ENCODE results near the gene DAAM1.

Gene DAAM1

GRCh38 chr14:59391388-59391787 is 202.9 kb downstream of the DAAM1 start:
- TF ChIP-seq CTCF (IDR thresholded peaks at IDR 0.05; ENCODE audit: low read depth, low read length, missing control alignments), result no peak
- H3K4me3 ChIP-seq (ENCODE audit: low read depth, low read length), result no peak overlapping the region
- no peak for DNase-seq (ENCODE audit: low read depth)

- no peak overlapping the region for H3K4me3 ChIP-seq (ENCODE audit: low read depth, low read length)
- DNase-seq (ENCODE audit: low read depth), result no peak
- TF ChIP-seq CTCF (IDR thresholded peaks at IDR 0.05; ENCODE audit: low read depth, low read length, missing control alignments), result no peak
Measured at GRCh38 chr14:59394268-59394667, 205.8 kb downstream of the DAAM1 start.

- no peak for DNase-seq (ENCODE audit: low read depth)
- no peak overlapping the region for H3K4me3 ChIP-seq (ENCODE audit: low read depth, low read length)
- no peak for TF ChIP-seq CTCF (IDR thresholded peaks at IDR 0.05; ENCODE audit: low read depth, low read length, missing control alignments)
Measured at GRCh38 chr14:59395672-59396071, 207.2 kb downstream of the DAAM1 start.

- DNase-seq (ENCODE audit: low read depth), result no peak
- H3K4me3 ChIP-seq (ENCODE audit: low read depth, low read length), result no peak overlapping the region
- TF ChIP-seq CTCF (IDR thresholded peaks at IDR 0.05; ENCODE audit: low read depth, low read length, missing control alignments), result no peak
Measured at GRCh38 chr14:59398841-59399240, 210.4 kb downstream of the DAAM1 start.

- no peak overlapping the region for H3K4me3 ChIP-seq (ENCODE audit: low read depth, low read length)
- no peak for TF ChIP-seq CTCF (IDR thresholded peaks at IDR 0.05; ENCODE audit: low read depth, low read length, missing control alignments)
- no peak for DNase-seq (ENCODE audit: low read depth)
Measured at GRCh38 chr14:59406454-59407245, 218.2 kb downstream of the DAAM1 start.

- DNase-seq (ENCODE audit: low read depth), result no peak
- TF ChIP-seq CTCF (IDR thresholded peaks at IDR 0.05; ENCODE audit: low read depth, low read length, missing control alignments), result no peak
- no peak overlapping the region for H3K4me3 ChIP-seq (ENCODE audit: low read depth, low read length)
Measured at GRCh38 chr14:59407246-59408010, 219.0 kb downstream of the DAAM1 start.
